Measurements from ENCODE around the gene C11orf98.

C11orf98 gene

GRCh38 chr11:62665075-62665598 is at the start of gene C11orf98, which contains the start of gene CSKMT:
Gene C11orf98 (minus strand): TSS chr11:62665210. CDS start chr11:62665169, 41 bp downstream.
Gene CSKMT (plus strand): TSS chr11:62665312. CDS start chr11:62665880, 568 bp downstream.
- Histone ChIP-seq H3K9ac (peak within 1 kb of the TSS; percentile 97), H3K4me3 (peak within 1 kb of the TSS; percentile 96), H3K27ac (peak within 1 kb of the TSS; percentile 92), H3K27me3 (no peaks in the 10 kb centered on the region), H3K4me2 (peak within 1 kb of the TSS; percentile 97), H4K20me1 (peaks cover 16% of the 10 kb centered on the region), H3K4me1 (peaks cover 46% of the 10 kb centered on the region), H3K9me3 (no peaks in the 10 kb centered on the region), H3K36me3 (peaks cover 56% of the 10 kb centered on the region)
- TF ChIP-seq Cebpa-rat (IDR thresholded peaks at IDR 0.05) = no peak

DNA sequence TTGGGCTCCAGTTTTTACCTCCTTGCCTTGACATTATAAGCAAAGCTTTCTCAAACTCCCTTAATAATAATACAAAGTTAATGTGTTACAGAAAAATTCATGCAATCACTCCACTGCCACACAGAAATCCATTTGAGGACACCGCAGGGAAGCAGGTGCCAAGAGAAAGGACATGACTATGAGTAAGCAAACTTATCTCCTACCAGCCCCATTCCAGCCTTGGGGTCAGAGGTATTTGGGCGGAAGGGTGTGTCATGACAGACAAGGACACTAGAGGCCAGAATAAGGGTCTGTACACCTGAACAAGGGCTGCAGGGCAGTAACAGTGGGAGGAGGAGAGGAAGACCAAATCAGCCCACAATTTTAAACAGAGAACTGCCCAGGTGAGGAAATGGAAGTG is 48.3 kb upstream of the C11orf98 start:
- H3K9me3 ChIP-seq = no peaks in the 10 kb centered on the region
- H3K27me3 ChIP-seq = no peaks in the 10 kb centered on the region
- peaks cover 26% of the 10 kb centered on the region; the same call in 1 of the 2 replicates for H4K20me1 ChIP-seq
- peaks cover 17% of the 10 kb centered on the region for H3K4me1 ChIP-seq
- TF ChIP-seq Cebpa-rat (IDR thresholded peaks at IDR 0.05) = no peak
- no peak overlapping the region for H3K4me3 ChIP-seq
- no peak overlapping the region for H3K4me2 ChIP-seq
- H3K27ac ChIP-seq = 0 out of 2 replicates have a peak overlapping the region, but pooled peaks have one; percentile 1
- H3K36me3 ChIP-seq = peaks cover 82% of the 10 kb centered on the region
- H3K9ac ChIP-seq = no peak overlapping the region

DNA sequence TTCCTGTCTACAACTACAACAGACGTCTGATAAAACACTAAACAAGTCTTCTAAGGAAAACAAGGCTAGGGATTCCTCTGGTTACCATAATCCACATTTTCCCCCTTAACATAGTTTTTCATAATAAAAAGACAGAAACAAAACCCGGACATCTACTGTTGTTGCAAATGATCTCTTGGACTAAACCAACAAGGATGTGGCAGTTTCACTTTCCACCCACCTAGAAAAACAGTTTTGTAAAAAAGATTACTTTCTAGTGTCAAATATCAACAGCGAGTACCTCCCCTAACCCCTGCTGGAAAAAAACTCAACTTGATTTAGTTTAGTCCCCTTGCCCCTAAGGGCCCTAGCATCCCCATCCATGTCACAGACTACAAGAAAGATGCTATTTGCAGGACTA is 47.9 kb upstream of the C11orf98 start:
- peaks cover 21% of the 10 kb centered on the region for H3K4me1 ChIP-seq
- peaks cover 77% of the 10 kb centered on the region for H3K36me3 ChIP-seq
- TF ChIP-seq Cebpa-rat (IDR thresholded peaks at IDR 0.05) = no peak
- H3K4me2 ChIP-seq = no peak overlapping the region
- H3K27ac ChIP-seq = peak overlapping the region; percentile 1; the same call in 1 of the 2 replicates
- no peaks in the 10 kb centered on the region for H3K9me3 ChIP-seq
- H3K27me3 ChIP-seq = no peaks in the 10 kb centered on the region
- no peak overlapping the region for H3K4me3 ChIP-seq
- H3K9ac ChIP-seq = no peak overlapping the region
- H4K20me1 ChIP-seq = peaks cover 22% of the 10 kb centered on the region; the same call in 1 of the 2 replicates

GRCh38 chr11:62712276-62712812 is 47.3 kb upstream of the C11orf98 start:
- Histone ChIP-seq H3K27ac (no peak overlapping the region; the same call in 1 of the 2 replicates), H3K4me3 (no peak overlapping the region), H3K4me2 (no peak overlapping the region), H3K9ac (no peak overlapping the region), H3K9me3 (no peaks in the 10 kb centered on the region), H3K27me3 (no peaks in the 10 kb centered on the region), H3K36me3 (peaks cover 72% of the 10 kb centered on the region), H4K20me1 (peaks cover 16% of the 10 kb centered on the region; the same call in 1 of the 2 replicates), H3K4me1 (peaks cover 27% of the 10 kb centered on the region)
- no peak for TF ChIP-seq Cebpa-rat (IDR thresholded peaks at IDR 0.05)

GRCh38 chr11:62710001-62710345 is 45.0 kb upstream of the C11orf98 start:
- Histone ChIP-seq H4K20me1 (no peaks in the 10 kb centered on the region), H3K9me3 (no peaks in the 10 kb centered on the region), H3K9ac (peak overlapping the region; percentile 92), H3K4me2 (peak overlapping the region; percentile 99), H3K4me1 (peaks cover 46% of the 10 kb centered on the region), H3K36me3 (peaks cover 49% of the 10 kb centered on the region), H3K4me3 (peak overlapping the region; percentile 69), H3K27ac (peak overlapping the region; percentile 98), H3K27me3 (no peaks in the 10 kb centered on the region)
- no peak for TF ChIP-seq Cebpa-rat (IDR thresholded peaks at IDR 0.05)

- Histone ChIP-seq H3K9me3 (no peaks in the 10 kb centered on the region), H3K27ac (peak overlapping the region; percentile 98), H3K4me3 (peak overlapping the region; percentile 69), H3K9ac (peak overlapping the region; percentile 92), H3K27me3 (no peaks in the 10 kb centered on the region), H3K4me1 (peaks cover 51% of the 10 kb centered on the region), H3K4me2 (peak overlapping the region; percentile 99), H3K36me3 (peaks cover 45% of the 10 kb centered on the region), H4K20me1 (no peaks in the 10 kb centered on the region)
- TF ChIP-seq Cebpa-rat (IDR thresholded peaks at IDR 0.05) = no peak
Observed at GRCh38 chr11:62709247-62710000, 44.4 kb upstream of the C11orf98 start.

GRCh38 chr11:62708793-62709192 is 43.8 kb upstream of the C11orf98 start:
- no peaks in the 10 kb centered on the region for H3K27me3 ChIP-seq
- H3K27ac ChIP-seq = peak overlapping the region; percentile 98
- peak overlapping the region; percentile 92 for H3K9ac ChIP-seq
- H3K36me3 ChIP-seq = peaks cover 43% of the 10 kb centered on the region
- H3K4me3 ChIP-seq = peak overlapping the region; percentile 69
- H4K20me1 ChIP-seq = no peaks in the 10 kb centered on the region
- H3K4me2 ChIP-seq = peak overlapping the region; percentile 99
- no peaks in the 10 kb centered on the region for H3K9me3 ChIP-seq
- no peak for TF ChIP-seq Cebpa-rat (IDR thresholded peaks at IDR 0.05)
- peaks cover 51% of the 10 kb centered on the region for H3K4me1 ChIP-seq

DNA sequence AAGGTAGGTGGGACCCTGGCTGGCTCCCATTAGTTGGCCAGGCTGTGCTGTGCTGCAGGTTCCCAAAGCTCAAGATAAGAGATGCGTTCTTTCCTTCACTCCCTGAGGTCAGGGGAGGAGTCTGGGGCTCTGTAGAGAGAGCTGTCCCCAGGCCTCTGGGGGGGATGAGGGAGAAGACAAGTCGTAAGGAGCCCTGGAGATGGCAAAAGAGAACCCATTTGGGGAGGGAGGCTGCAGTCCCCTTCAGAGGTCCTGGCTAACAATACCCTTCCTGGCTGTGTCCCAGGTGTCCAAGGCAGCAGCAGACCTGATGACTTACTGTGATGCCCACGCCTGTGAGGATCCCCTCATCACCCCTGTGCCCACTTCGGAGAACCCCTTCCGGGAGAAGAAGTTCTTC is 43.4 kb upstream of the C11orf98 start:
- no peak for TF ChIP-seq Cebpa-rat (IDR thresholded peaks at IDR 0.05)
- Histone ChIP-seq H3K4me3 (peak overlapping the region; percentile 69), H3K4me2 (peak overlapping the region; percentile 99)

GRCh38 chr11:62707277-62707861 is 42.4 kb upstream of the C11orf98 start, which contains the start of the genes BSCL2 and GNG3:
Gene BSCL2 (minus strand): TSS chr11:62707424. CDS start chr11:62707195, 229 bp downstream.
Gene GNG3 (plus strand): TSS chr11:62707676. CDS start chr11:62708296, 620 bp downstream.
- peak within 1 kb of the TSS; percentile 99 for H3K4me2 ChIP-seq
- H3K27me3 ChIP-seq = no peaks in the 10 kb centered on the region
- peaks cover 41% of the 10 kb centered on the region for H3K36me3 ChIP-seq
- H4K20me1 ChIP-seq = no peaks in the 10 kb centered on the region
- no peaks in the 10 kb centered on the region for H3K9me3 ChIP-seq
- peak within 1 kb of the TSS; percentile 98 for H3K27ac ChIP-seq
- no peak for TF ChIP-seq Cebpa-rat (IDR thresholded peaks at IDR 0.05)
- H3K4me1 ChIP-seq = peaks cover 51% of the 10 kb centered on the region
- H3K9ac ChIP-seq = peak within 1 kb of the TSS; percentile 92
- peak within 1 kb of the TSS; percentile 76 for H3K4me3 ChIP-seq

More for the DNA sequence above, 43.4 kb upstream of the C11orf98 start:
- H3K27ac ChIP-seq = peak overlapping the region; percentile 98
- H3K9me3 ChIP-seq = no peaks in the 10 kb centered on the region
- no peaks in the 10 kb centered on the region for H3K27me3 ChIP-seq
- H4K20me1 ChIP-seq = no peaks in the 10 kb centered on the region
- peaks cover 51% of the 10 kb centered on the region for H3K4me1 ChIP-seq
- H3K9ac ChIP-seq = peak overlapping the region; percentile 92
- H3K36me3 ChIP-seq = peaks cover 43% of the 10 kb centered on the region

Measured in BLaER1 (cell line).